Activated CD4-positive, alpha-beta T cell treated with anti-CD3 and anti-CD28 coated beads, Interleukin-2, amount 10 ng/mL, durations not matched to agents 24 days and 14 days (primary cell): ENCODE data around the gene STK32A. TPM values are rescaled to one million over a fixed set of nuclear protein-coding genes. Genes with fewer than 3 reads are reported as not detected.

Source experiments
- DNase-seq: peaks from one replicate; pipeline ENCODE4 v3.0.0; 2022
- H3K27ac Mint-ChIP-seq: one replicate; pipeline ENCODE4 v1.8.0; 2022; ENCODE audit warnings: mild to moderate bottlenecking, mixed read lengths
- H3K27me3 Mint-ChIP-seq: one replicate; pipeline ENCODE4 v1.8.0; 2022; ENCODE audit warnings: mixed read lengths
- H3K36me3 Mint-ChIP-seq: one replicate; pipeline ENCODE4 v1.8.0; 2022; ENCODE audit warnings: low read depth, mild to moderate bottlenecking, mixed read lengths
- H3K4me1 Mint-ChIP-seq: one replicate; pipeline ENCODE4 v1.8.0; 2021; ENCODE audit warnings: mixed read lengths
- H3K4me3 Mint-ChIP-seq: one replicate; pipeline ENCODE4 v1.8.0; 2022; ENCODE audit warnings: mild to moderate bottlenecking, moderate library complexity, mixed read lengths
- H3K9me3 Mint-ChIP-seq: one replicate; pipeline ENCODE4 v1.8.0; 2021; ENCODE audit warnings: mixed read lengths
- intact Hi-C: fragments of 100-400 bp; cut with micrococcal nuclease; formaldehyde crosslinking; loops from one replicate; pipeline ENCODE4 v1.15.1; 2023
- total RNA-seq: library from RNA; stranded (reverse); gene quantifications from 2 replicates; pipeline ENCODE4 v1.2.3, GENCODE V29; 2022

The STK32A gene
- total RNA-seq = not detected in 2 replicates

- Mint-ChIP-seq H3K4me3 (no peak within 1 kb of the TSS), H3K27me3 (peaks cover 23% of the 10 kb centered on the region), H3K4me1 (peaks cover 2% of the 10 kb centered on the region), H3K9me3 (no peaks in the 10 kb centered on the region), H3K27ac (no peak within 1 kb of the TSS), H3K36me3 (no peaks in the 10 kb centered on the region)
- intact Hi-C loops = no loop called here
- no peak for DNase-seq
Observed at GRCh38 chr5:147234825-147235635, at the start of gene STK32A. Gene STK32A, plus strand, starts transcription at chr5:147235026. Its CDS starts 4,609 bp downstream, at chr5:147239635.

DNA sequence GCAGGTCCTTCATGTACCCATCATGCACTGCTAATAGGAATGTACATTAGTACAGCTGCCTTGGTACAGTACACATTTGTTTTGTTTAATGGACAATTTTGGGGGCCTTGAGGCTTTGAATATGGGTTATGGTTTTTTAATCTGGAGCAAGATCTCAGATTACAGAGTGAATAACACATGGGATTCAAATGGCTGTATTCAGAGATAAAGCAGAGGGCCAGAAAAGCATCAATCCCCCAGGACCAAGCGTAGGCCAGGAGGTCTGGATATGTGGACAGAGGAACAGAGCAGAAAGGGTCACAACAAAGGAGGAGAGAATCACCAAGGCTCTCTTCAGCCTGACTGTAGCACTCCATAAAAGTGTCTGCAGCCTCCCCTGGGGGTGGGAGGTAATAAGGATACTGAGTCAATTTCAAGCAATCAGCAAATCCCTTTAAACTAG lies 47.7 kb upstream of the STK32A start:
- peaks cover 4% of the 10 kb centered on the region for H3K4me1 Mint-ChIP-seq
- no peak overlapping the region for H3K4me3 Mint-ChIP-seq
- H3K27me3 Mint-ChIP-seq = peaks cover 1% of the 10 kb centered on the region
- no peak for DNase-seq
- H3K36me3 Mint-ChIP-seq = no peaks in the 10 kb centered on the region
- H3K27ac Mint-ChIP-seq = no peak overlapping the region
- intact Hi-C loops = loop anchor here (10.0 kb wide), 2 partner anchors 92 to 222 kb away; no protein-coding TSS in a partner anchor
- H3K9me3 Mint-ChIP-seq = no peaks in the 10 kb centered on the region

- DNase-seq = peak; percentile 85
- Mint-ChIP-seq H3K27ac (no peak overlapping the region), H3K36me3 (no peaks in the 10 kb centered on the region), H3K4me1 (peaks cover 4% of the 10 kb centered on the region), H3K9me3 (no peaks in the 10 kb centered on the region), H3K4me3 (no peak overlapping the region), H3K27me3 (peaks cover 1% of the 10 kb centered on the region)
- intact Hi-C loops = loop anchor here (2.0 to 10.0 kb wide), 3 partner anchors 94 to 656 kb away; no protein-coding TSS in a partner anchor
Observed at GRCh38 chr5:147188200-147189108, 46.4 kb upstream of the STK32A start.

GRCh38 chr5:147189109-147189424 lies 45.8 kb upstream of the STK32A start:
- no peak for DNase-seq
- peaks cover 4% of the 10 kb centered on the region for H3K4me1 Mint-ChIP-seq
- peaks cover 1% of the 10 kb centered on the region for H3K27me3 Mint-ChIP-seq
- no peak overlapping the region for H3K4me3 Mint-ChIP-seq
- H3K9me3 Mint-ChIP-seq = no peaks in the 10 kb centered on the region
- intact Hi-C loops = loop anchor here (2.0 to 10.0 kb wide), 3 partner anchors 94 to 656 kb away; no protein-coding TSS in a partner anchor
- H3K36me3 Mint-ChIP-seq = no peaks in the 10 kb centered on the region
- no peak overlapping the region for H3K27ac Mint-ChIP-seq

DNA sequence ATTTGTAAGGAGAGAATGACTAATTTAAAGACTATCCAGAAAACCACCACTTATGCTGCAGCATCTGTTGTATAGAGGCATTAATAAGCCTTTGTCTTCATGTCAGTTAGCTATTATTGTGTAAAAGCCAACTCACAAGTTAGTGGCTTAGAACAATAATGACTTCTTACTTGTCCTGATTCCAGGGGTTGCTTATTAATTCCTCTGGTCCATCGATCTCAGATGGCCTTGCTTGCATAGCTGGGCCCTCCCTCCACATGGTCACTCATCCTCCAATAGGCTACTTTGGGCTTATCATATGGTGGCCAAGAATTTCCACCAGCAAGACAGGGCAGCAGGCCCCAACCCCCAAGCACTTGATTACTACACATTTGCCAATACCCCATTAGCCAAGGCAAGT lies 44.5 kb upstream of the STK32A start:
- no peak for DNase-seq
- Mint-ChIP-seq H3K9me3 (no peaks in the 10 kb centered on the region), H3K27me3 (peaks cover 1% of the 10 kb centered on the region), H3K36me3 (no peaks in the 10 kb centered on the region), H3K4me3 (no peak overlapping the region), H3K4me1 (peaks cover 4% of the 10 kb centered on the region), H3K27ac (no peak overlapping the region)
- intact Hi-C loops = no loop called here

- peaks cover 1% of the 10 kb centered on the region for H3K27me3 Mint-ChIP-seq
- no peak overlapping the region for H3K4me3 Mint-ChIP-seq
- peaks cover 4% of the 10 kb centered on the region for H3K4me1 Mint-ChIP-seq
- H3K9me3 Mint-ChIP-seq = no peaks in the 10 kb centered on the region
- intact Hi-C loops = no loop called here
- DNase-seq = no peak
- no peak overlapping the region for H3K27ac Mint-ChIP-seq
- H3K36me3 Mint-ChIP-seq = no peaks in the 10 kb centered on the region
Observed at GRCh38 chr5:147193123-147193522, 41.7 kb upstream of the STK32A start.

- Mint-ChIP-seq H3K4me3 (no peak overlapping the region), H3K27me3 (no peaks in the 10 kb centered on the region), H3K9me3 (no peaks in the 10 kb centered on the region), H3K27ac (no peak overlapping the region), H3K36me3 (no peaks in the 10 kb centered on the region), H3K4me1 (no peaks in the 10 kb centered on the region)
- DNase-seq = no peak
- intact Hi-C loops = no loop called here
Observed at GRCh38 chr5:147200004-147200403, 34.8 kb upstream of the STK32A start.

DNA sequence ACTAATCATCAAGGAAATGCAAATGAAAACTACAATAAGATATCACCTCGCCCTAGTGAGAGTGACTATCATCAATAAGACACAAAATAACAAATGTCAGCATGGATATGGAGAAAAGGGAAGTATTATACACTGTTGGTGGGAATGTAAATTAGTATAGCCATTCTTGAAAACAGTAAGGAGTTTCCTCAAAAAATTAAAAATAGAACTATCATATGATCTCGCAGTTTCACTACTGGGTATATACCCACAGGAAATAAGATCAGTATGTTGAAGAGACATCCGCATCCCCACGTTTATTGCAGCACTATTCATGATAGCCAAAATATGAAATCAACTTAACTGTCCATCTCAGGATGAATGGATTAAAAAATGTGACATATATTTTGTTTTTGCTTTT lies 31.6 kb upstream of the STK32A start:
- Mint-ChIP-seq H3K27me3 (no peaks in the 10 kb centered on the region), H3K9me3 (no peaks in the 10 kb centered on the region), H3K4me3 (no peak overlapping the region), H3K36me3 (no peaks in the 10 kb centered on the region), H3K27ac (no peak overlapping the region), H3K4me1 (no peaks in the 10 kb centered on the region)
- intact Hi-C loops = no loop called here
- no peak for DNase-seq

GRCh38 chr5:147204576-147204975 lies 30.2 kb upstream of the STK32A start:
- DNase-seq = no peak
- Mint-ChIP-seq H3K27ac (no peak overlapping the region), H3K36me3 (no peaks in the 10 kb centered on the region), H3K27me3 (no peaks in the 10 kb centered on the region), H3K9me3 (no peaks in the 10 kb centered on the region), H3K4me1 (no peaks in the 10 kb centered on the region), H3K4me3 (no peak overlapping the region)
- intact Hi-C loops = no loop called here

DNA sequence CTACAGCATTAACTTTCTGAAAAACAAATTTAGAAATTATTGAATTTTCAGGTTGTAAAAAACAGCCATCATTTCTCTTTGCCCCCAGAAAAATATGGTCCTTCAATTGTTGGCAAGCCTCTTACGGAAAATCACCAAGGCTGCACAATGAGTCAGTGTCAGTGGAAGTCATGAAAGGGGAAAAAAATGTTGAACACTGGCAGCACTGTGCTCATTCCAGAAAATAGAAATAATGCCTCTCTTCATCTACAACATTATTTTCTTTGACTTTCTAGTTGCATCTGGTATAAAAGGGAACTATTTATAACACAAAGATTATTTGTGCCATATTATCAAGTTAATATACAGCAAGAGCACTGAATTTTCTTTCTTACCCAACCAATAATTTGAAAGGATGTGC lies 26.7 kb upstream of the STK32A start:
- Mint-ChIP-seq H3K27me3 (no peaks in the 10 kb centered on the region), H3K4me1 (no peaks in the 10 kb centered on the region), H3K4me3 (no peak overlapping the region), H3K36me3 (no peaks in the 10 kb centered on the region), H3K9me3 (no peaks in the 10 kb centered on the region), H3K27ac (no peak overlapping the region)
- DNase-seq = no peak
- intact Hi-C loops = no loop called here

GRCh38 chr5:147216552-147217154 lies 18.2 kb upstream of the STK32A start:
- intact Hi-C loops = no loop called here
- Mint-ChIP-seq H3K27me3 (peaks cover 2% of the 10 kb centered on the region), H3K4me3 (no peak overlapping the region), H3K36me3 (no peaks in the 10 kb centered on the region), H3K9me3 (peaks cover 3% of the 10 kb centered on the region), H3K4me1 (no peaks in the 10 kb centered on the region), H3K27ac (no peak overlapping the region)
- peak; percentile 69 for DNase-seq

DNA sequence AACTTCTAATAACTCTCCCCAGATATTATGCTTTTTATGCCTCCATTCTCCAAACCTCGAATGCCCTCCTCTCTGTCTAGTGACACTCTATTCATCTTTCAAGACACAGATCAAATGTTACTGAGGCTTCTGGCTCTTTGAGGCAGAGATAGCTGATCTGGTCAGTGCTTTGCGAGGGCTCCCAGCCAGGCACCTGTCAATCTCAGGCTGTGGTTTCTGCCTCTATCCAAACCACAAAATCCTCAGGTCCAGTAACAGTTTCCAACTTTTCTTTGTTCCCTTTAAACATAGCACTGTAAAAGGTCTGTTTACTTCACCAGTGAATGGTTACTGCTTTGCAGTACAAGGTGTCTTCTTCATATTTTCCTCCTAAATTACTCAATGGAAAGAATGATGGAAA lies 11.5 kb upstream of the STK32A start:
- H3K4me3 Mint-ChIP-seq = no peak overlapping the region
- no peaks in the 10 kb centered on the region for H3K4me1 Mint-ChIP-seq
- no peaks in the 10 kb centered on the region for H3K36me3 Mint-ChIP-seq
- no peak for DNase-seq
- peaks cover 3% of the 10 kb centered on the region for H3K9me3 Mint-ChIP-seq
- no peak overlapping the region for H3K27ac Mint-ChIP-seq
- intact Hi-C loops = no loop called here
- H3K27me3 Mint-ChIP-seq = peaks cover 2% of the 10 kb centered on the region

DNA sequence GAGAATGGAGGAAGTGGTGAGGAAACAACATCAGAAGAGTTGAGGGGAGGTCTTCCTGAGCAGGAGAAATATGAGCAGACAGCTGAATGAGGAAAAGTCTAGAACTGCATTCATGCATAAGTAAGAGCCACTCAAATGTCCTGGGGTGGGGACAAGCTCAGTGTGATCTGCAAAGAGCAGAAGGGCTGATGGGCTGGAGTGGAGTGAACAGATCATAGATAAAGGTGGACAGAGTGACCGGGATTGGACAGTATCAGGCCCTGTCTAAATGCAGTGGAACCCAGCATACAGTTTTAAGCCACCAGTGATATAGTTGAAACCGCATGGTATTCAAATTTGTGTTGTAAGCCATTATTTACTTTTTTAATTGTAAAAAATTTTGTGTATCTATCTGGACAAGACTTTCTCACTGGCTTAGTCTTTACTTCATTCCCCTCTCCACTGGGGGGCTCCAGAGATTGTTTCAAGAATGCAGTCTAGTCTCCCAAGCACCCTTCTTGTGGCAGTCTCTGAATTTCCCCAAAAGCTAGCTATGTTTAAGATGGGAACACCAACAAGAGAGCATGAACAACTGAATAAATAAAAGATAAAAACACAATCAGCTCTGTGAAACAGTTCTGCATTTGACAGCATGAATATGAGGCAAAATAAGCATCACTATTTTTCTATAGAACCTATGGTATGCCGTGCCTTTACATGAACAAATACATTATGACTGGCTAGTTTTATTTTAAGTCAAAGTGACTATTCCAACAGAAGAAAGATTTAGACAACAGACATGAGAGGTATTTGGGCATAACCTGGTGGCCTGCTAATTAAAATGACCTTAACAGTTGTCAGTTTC lies 10.7 kb upstream of the STK32A start:
- Mint-ChIP-seq H3K27me3 (peaks cover 2% of the 10 kb centered on the region), H3K27ac (no peak overlapping the region), H3K36me3 (no peaks in the 10 kb centered on the region), H3K9me3 (no peaks in the 10 kb centered on the region), H3K4me1 (no peaks in the 10 kb centered on the region), H3K4me3 (no peak overlapping the region)
- DNase-seq = no peak
- intact Hi-C loops = no loop called here
